Umbilical cord (tissue), 2 donors: ENCODE results near the gene AP1S1. TPM values are rescaled to one million over a fixed set of nuclear protein-coding genes. Genes with fewer than 3 reads are reported as not detected.

ENCODE experiments used
- DNase-seq: peaks from one replicate; pipeline ENCODE4 v3.0.0-alpha.2; 2015; ENCODE audit warnings: low spot score
- total RNA-seq: library from RNA; depleted of rRNA; stranded (reverse); fragments of >200 nt; gene quantifications from one replicate; pipeline ENCODE4 v1.2.3, GENCODE V29; 2014; ENCODE audit warnings: low replicate concordance; ENCODE audit not compliant: insufficient read depth

Gene AP1S1
- total RNA-seq, 1 donor from 2014 or later: 43.6 TPM

- DNase-seq: no peak
Measured at GRCh38 chr7:101156866-101157589, 2.8 kb downstream of the AP1S1 start.

- no peak for DNase-seq
Measured at GRCh38 chr7:101159696-101160674, 5.7 kb downstream of the AP1S1 start.

- DNase-seq: no peak
Measured at GRCh38 chr7:101160910-101161309, 6.6 kb downstream of the AP1S1 start.

- DNase-seq: no peak
Measured at GRCh38 chr7:101161692-101162471, 7.6 kb downstream of the AP1S1 start.

GRCh38 chr7:101162551-101163278 lies 8.4 kb downstream of the AP1S1 start:
- DNase-seq: peak; percentile 38

- no peak for DNase-seq
Measured at GRCh38 chr7:101163279-101164070, 9.2 kb downstream of the AP1S1 start.

- peak; percentile 59 for DNase-seq
Measured at GRCh38 chr7:101164071-101164840, 10.0 kb downstream of the AP1S1 start.

- peak; percentile 95 for DNase-seq
Measured at GRCh38 chr7:101165075-101165957, 11.0 kb downstream of the AP1S1 start, which contains the start of gene VGF. Gene VGF, minus strand, starts transcription at chr7:101165569. Its CDS starts 726 bp downstream, at chr7:101164843.

GRCh38 chr7:101165958-101166647 lies 11.8 kb downstream of the AP1S1 start:
- DNase-seq: no peak

- no peak for DNase-seq
Measured at GRCh38 chr7:101166648-101166908, 12.3 kb downstream of the AP1S1 start.

GRCh38 chr7:101166909-101167644 lies 12.8 kb downstream of the AP1S1 start:
- no peak for DNase-seq

- no peak for DNase-seq
Measured at GRCh38 chr7:101167645-101168411, 13.6 kb downstream of the AP1S1 start.

- DNase-seq: no peak
Measured at GRCh38 chr7:101168412-101169049, 14.3 kb downstream of the AP1S1 start.

- DNase-seq: no peak
Measured at GRCh38 chr7:101169110-101169837, 15.0 kb downstream of the AP1S1 start.

GRCh38 chr7:101169838-101170551 lies 15.7 kb downstream of the AP1S1 start:
- DNase-seq: peak; percentile 44
